ENCODE data around the gene RPL29.

RPL29 gene

GRCh38 chr3:51961602-51962569 lies 33.8 kb downstream of the RPL29 start:
- no peak for DNase-seq

- DNase-seq, result no peak
Measured at GRCh38 chr3:51961011-51961410, 34.7 kb downstream of the RPL29 start.

- no peak for DNase-seq
Measured at GRCh38 chr3:51960386-51960785, 35.3 kb downstream of the RPL29 start.

GRCh38 chr3:51959651-51960050 lies 36.0 kb downstream of the RPL29 start:
- no peak for DNase-seq

GRCh38 chr3:51958603-51959521 lies 36.8 kb downstream of the RPL29 start:
- no peak for DNase-seq

GRCh38 chr3:51957520-51958205 lies 38.0 kb downstream of the RPL29 start:
- no peak for DNase-seq

- peak in 2 of 4 experiments; percentile 11 to 32 for DNase-seq
Measured at GRCh38 chr3:51955893-51956770, 39.6 kb downstream of the RPL29 start.

GRCh38 chr3:51955175-51955892 lies 40.4 kb downstream of the RPL29 start, which contains the start of gene GPR62:
GPR62 (plus strand) TSS chr3:51955381; CDS start chr3:51955653, 272 bp downstream.
- no peak for DNase-seq

- DNase-seq, result no peak
Measured at GRCh38 chr3:51954713-51955112, 41.0 kb downstream of the RPL29 start.

GRCh38 chr3:51954105-51954504 lies 41.6 kb downstream of the RPL29 start:
- DNase-seq, result no peak

GRCh38 chr3:51953445-51953844 lies 42.2 kb downstream of the RPL29 start:
- no peak for DNase-seq

- no peak for DNase-seq
Measured at GRCh38 chr3:51950899-51951298, 44.8 kb downstream of the RPL29 start.

- no peak for DNase-seq
Measured at GRCh38 chr3:51949121-51949520, 46.6 kb downstream of the RPL29 start.

GRCh38 chr3:51948016-51948580 lies 47.6 kb downstream of the RPL29 start:
- DNase-seq, result no peak

- DNase-seq, result no peak
Measured at GRCh38 chr3:51947215-51947900, 48.3 kb downstream of the RPL29 start.

GRCh38 chr3:51946796-51947195 lies 48.9 kb downstream of the RPL29 start:
- DNase-seq, result no peak

GRCh38 chr3:51945926-51946705 lies 49.6 kb downstream of the RPL29 start:
- no peak for DNase-seq

GRCh38 chr3:51945031-51945840 lies 50.5 kb downstream of the RPL29 start:
- no peak for DNase-seq
